Caki2 (cell line): Measurements from ENCODE around the gene SNAPC2. TPM values are rescaled to one million over a fixed set of nuclear protein-coding genes. Genes with fewer than 3 reads are reported as not detected.

ENCODE experiments used
- DNase-seq: peaks from one replicate; pipeline ENCODE4 v3.0.0-alpha.2; 2015; ENCODE audit warnings: low read depth
- in situ Hi-C: cut with HindIII; loops from 2 replicates; pipeline ENCODE4 v1.10.0; 2016; ENCODE audit warnings: low sequenced_read_pairs, low pct_unique_long_range_greater_than_20kb, mixed read lengths
- total RNA-seq: library from RNA; depleted of rRNA; stranded (reverse); fragments of >200 nt; shearing (Covaris generic); gene quantifications from 2 replicates; pipeline ENCODE4 v1.2.3, GENCODE V29; 2014; ENCODE audit warnings: low replicate concordance

The SNAPC2 gene
- total RNA-seq, 1 experiment from 2014 or later = 19.2 TPM

DNA sequence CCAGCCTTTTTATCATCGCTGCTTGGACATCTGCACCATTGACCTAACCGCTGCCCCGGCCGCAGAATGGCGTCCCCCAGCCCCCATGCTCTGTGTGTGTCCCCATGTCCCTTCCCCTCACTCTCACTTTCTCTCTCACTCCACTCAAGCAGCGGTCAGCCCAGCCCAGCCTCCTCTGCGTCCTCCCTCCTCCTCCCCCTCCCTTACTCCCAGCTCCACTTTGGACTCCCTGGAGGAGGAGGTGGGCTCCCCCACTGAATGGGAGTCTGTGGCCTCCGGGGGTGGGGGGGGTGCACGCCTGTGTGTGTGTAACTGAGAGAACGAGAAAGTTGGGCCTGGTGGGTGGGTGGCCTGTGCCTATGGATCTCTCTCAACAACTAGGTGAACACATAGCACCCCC is 14.3 kb upstream of the SNAPC2 start:
- DNase-seq = no peak
- in situ Hi-C loops = no loop called here

DNA sequence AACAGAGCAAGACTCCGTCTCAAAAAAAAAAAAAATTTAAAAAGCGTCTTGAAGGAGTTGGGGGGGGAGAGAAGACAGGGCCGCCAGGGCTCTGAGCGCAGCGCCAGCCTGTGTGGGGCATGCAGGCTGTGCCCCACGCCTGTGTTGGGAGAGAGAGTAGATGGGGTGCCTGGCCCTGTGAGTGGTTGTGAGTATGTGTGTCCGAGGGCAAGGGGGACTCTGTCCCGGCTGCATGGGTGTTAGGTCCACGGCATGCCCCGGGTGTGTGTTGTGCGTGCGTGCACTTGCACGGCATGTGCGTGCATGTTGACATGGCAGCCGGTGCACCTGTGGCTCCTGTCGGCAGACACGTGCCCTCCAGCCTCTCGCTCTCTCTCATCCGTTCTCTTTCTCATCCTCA is 13.0 kb upstream of the SNAPC2 start:
- in situ Hi-C loops = no loop called here
- no peak for DNase-seq

DNA sequence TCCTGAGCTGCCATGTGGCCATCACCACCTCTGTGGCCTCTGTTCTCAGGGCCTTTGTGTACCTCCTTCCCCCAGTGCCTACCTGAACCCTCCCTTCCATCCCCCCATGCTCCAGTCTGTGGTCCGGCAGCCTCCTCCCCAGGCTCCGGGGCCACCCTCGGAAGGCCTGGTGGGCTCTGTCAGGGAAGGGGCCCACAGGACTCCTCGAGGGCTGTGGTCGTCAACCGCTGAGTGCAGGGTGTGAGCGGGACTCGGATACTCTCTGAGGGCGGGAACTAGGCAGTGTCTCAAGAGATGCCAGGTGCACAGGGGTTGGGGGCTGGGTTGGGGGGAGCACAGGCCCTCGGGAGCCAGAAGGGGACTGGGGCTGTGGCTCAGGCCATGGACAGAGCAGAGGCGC is 12.6 kb upstream of the SNAPC2 start:
- DNase-seq = no peak
- in situ Hi-C loops = no loop called here

DNA sequence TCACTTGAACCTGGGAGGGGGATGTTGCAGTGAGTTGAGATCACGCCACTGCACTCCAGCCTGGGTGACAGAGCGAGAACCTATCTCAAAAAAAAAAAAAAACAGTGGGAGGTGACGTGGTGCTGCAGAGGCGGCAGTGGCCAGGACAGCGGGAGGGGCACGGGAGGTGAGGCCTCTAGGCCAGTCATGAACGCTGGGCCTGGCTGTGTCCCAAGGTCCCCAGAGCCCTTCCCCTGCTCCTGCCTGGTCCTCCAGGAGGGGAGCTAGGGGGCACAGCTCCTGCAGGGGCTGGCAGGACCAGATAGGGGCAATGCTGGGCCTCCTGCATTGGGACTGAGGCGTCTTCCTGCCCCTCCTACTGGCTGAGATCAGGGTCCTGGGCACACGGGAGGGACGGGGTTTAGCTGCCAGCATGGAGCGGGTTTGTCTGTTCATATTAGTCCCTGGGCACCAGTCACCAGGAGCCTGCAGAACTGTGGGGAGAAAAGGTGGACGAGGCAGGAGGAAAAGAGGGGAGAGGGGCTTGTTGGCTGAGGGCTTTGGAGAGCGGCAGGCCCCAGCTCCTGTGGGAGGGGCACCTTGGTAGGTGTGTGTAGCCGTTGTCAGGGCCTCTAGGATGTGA is 11.9 kb upstream of the SNAPC2 start:
- in situ Hi-C loops = no loop called here

DNA sequence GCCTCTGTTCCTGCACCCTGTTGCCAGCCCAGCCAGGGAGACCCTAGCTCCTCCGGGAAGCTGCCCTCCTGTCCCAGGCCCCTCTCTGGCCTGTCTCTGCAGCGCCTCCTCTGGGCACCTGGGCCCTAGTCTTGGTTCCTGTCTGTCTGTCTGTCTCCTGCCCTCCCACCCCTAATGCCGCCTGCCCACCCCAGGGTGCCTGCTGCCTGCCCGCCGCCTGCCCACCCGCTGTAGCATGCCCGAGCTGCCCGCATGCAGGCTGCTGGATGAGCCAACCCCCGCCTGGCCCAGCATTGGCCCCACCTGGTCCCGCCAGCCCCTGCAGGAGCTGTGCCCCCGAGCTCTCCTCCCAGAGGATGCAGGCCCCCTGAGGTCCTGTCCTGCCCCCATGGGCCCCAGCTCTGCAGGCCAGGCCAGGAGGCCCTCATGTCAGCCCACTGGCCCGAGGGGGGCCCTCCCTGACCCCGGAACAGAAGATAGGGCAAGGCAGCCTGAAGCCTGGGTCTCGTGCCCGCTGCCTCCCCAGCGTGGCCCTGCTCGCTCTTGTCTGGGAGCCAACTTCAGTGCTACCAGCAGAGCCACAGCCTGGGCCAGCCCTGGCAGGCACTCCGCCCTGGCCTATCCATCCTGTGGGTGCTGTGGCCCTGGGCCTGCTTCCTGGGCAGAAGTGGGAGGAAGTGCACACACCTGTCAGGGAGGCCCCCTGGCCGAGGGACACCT is 11.2 kb upstream of the SNAPC2 start:
- in situ Hi-C loops = no loop called here

More for the DNA sequence above, 11.9 kb upstream of the SNAPC2 start:
- no peak for DNase-seq

DNA sequence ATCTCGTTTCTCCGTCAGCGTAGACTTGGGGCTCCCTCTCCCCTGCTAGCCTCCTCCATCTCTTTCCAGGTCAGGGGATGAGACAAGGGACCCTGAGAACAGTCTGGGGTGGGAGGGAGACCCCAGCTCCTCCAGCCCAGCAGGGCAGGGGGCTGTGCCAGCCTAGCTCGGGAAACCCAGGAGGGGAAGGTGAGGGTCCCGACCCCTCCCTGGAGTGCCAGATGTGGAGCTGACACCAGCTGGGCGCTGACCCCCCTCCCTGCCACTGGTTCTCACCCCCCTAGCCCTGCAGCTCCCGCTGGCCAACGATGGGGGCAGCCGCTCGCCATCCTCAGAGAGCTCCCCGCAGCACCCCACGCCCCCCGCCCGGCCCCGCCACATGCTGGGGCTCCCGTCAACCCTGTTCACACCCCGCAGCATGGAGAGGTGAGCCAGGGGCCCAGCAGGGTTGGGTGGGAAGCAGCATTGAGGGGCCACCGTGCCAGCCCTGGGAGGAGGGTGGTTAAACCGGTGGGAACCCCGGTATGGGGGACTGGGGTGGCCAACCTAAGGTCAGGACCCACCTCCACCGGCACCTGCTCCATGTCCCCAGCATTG is 10.6 kb upstream of the SNAPC2 start:
- DNase-seq = no peak
- in situ Hi-C loops = no loop called here

More for the DNA sequence above, 11.2 kb upstream of the SNAPC2 start:
- no peak for DNase-seq

DNA sequence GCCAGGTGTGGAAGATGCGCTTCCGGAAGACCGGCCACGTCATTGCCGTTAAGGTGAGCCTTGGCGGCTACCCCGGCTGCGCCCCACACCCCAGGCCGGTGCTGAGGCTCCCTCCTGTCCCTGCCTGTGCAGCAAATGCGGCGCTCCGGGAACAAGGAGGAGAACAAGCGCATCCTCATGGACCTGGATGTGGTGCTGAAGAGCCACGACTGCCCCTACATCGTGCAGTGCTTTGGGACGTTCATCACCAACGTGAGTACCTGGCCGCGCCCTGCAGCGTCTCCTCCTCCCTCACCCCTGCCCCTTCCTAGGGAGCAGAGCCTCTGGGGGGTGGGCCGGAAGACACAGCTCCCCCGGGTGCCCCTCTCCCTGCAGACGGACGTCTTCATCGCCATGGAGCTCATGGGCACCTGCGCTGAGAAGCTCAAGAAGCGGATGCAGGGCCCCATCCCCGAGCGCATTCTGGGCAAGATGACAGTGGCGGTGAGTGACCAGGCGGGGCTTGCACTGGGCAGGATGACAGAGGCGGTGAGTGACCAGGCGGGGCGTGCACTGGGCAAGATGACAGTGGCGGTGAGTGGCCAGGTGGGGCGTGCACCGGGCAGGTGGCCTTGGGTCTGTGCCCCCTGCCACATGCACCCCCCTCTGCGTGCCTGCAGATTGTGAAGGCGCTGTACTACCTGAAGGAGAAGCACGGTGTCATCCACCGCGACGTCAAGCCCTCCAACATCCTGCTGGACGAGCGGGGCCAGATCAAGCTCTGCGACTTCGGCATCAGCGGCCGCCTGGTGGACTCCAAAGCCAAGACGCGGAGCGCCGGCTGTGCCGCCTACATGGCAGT is 9.6 kb upstream of the SNAPC2 start:
- DNase-seq = no peak
- in situ Hi-C loops = no loop called here

DNA sequence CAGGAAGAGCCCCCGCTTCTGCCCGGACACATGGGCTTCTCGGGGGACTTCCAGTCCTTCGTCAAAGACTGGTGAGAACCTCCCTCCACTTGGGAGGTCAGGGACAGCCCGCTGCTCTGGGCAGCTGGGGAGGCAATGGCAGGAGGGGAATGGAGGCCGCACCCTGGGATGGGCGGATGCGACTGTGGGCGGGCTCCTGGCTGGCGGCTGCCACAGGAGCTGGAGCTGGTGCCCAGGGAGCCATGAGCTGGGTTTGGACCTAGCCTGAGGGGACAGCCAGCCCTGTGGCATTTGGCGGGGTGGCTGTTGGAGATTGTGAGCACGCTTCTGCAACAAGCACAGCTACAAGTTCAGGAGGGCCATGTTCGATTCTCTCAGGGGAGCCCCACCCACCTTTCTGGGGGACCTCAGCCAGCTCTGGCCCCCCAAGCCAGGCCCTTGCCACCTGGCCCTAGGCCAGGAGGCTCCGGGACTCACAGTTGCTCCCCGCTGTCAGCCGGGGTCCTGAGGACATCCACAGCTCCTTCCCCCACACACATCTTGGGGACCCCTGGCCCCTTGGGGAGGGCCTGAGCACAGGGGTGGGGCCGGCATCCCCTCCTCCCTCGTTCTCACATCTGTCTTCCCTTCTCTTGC is 8.5 kb upstream of the SNAPC2 start:
- in situ Hi-C loops = no loop called here
- no peak for DNase-seq

DNA sequence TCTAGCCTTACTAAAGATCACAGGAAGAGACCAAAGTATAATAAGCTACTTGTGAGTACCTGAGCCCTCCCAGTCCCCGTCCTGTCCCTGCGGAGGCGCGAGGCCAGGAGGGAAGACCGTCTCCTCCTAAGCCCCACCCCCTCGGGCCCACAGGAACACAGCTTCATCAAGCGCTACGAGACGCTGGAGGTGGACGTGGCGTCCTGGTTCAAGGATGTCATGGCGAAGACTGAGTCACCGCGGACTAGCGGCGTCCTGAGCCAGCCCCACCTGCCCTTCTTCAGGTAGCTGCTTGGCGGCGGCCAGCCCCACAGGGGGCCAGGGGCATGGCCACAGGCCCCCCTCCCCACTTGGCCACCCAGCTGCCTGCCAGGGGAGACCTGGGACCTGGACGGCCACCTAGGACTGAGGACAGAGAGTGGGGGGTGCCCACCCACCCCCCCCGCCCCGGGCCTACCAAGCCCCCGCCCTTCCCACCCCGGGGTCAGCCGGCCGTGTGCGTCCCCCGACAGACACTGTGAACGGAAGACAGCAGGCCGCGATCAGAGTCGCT is 7.9 kb upstream of the SNAPC2 start:
- in situ Hi-C loops = no loop called here
- no peak for DNase-seq

DNA sequence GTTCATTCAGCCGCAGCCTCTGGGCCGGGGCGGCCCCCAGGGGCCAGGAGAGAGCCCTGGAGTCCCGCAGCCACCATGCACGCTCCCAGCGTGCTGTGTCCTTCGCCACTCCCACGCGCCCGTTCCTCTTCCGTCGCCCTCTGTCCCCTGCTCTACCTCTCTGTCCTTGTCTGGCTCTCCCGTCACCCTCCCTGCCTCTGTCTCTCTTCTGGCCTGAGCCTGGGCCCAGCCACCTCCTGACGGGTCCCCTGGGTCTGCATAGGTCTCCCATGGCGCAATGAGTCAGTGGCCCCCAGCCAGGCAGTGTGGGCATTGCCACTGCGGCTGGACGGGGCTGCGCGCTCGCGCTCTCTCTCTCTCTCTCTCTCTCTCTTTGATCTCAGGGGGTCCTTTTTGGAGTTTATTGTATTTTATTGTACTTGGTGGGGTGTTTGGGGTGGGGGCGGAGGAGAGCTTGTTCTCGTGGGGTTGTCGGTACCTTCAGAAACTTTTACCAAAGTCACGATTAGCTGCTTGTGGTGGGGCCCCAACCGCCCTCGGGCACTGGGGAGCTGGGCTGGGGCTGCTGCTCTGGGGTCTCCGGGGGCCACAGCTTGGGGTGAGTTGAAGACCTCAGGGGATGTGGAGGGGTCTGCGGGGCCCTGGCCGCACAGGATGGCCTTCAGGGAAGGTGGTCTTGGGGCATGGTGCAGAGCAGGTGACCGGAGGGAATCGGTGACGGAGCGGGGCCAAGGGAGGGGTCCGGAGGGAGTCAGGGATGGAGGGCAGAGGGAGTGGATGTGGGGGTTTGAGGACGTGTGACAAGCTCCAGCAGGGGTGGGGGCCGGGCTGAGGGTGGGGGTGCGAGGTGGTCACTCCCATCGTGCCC is 7.2 kb upstream of the SNAPC2 start:
- in situ Hi-C loops = no loop called here
- DNase-seq = no peak

DNA sequence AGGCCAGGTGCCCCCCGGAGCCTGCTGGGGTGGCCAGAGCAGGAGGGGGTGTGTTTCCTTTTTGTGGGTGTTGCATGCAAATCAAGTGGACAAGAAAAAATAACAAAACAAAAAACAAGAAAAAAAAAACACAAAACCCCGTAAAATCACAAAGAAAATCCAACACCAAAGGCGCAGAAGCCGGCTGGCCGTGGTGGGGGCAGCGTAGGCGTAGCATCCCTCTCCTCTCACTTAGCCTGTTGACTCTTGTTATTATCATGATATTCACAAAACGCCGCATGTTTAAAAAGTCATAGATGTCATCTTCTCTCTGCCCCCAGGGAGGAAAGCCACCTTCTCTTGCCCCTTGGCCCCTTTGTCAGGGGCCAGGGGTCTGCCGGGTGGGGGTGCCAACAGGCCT is 6.5 kb upstream of the SNAPC2 start:
- in situ Hi-C loops = no loop called here
- DNase-seq = no peak

DNA sequence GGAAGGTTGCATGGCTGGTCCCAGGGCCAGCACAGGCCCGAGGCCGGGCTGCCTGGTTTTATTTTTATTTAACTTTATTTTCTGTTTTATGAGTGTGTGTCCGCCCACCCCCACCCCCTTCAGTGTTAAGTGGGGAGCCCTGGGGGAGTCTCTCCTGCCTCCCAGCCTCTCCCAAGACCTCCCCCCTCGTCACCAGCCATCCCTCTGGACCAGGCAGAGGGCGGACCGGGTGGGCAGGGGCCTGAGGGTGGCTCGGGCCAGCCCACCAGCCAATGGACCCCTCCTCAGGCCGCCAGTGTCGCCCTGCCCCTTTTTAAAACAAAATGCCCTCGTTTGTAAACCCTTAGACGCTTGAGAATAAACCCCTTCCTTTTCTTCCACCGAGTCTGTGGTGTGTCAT is 6.0 kb upstream of the SNAPC2 start:
- no peak for DNase-seq
- in situ Hi-C loops = no loop called here

DNA sequence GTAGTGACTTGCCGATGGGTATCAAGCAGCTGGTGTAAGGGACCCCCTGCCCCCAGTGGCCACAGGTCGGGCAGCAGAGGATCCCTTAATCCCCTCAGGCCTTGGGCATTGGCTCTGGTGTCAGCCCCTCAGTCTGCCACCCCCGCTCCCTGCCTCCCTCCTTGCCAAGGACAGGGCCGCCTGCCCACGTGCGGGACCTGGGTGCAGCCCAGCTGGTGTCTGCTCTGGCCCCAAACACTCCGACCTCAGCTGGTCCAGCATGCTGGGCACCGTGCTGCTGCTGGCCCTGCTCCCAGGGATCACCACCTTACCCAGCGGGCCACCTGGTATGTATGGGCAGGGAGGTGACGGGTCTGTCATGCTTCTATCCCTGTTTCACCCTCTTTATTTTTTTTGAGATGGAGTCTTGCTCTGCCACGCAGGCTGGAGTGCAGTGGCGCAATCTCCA is 5.5 kb upstream of the SNAPC2 start, which contains the start of gene TGFBR3L:
Gene TGFBR3L, plus strand, starts transcription at position 233 of the 448 bp plus-strand sequence.
- DNase-seq = no peak
- in situ Hi-C loops = no loop called here

DNA sequence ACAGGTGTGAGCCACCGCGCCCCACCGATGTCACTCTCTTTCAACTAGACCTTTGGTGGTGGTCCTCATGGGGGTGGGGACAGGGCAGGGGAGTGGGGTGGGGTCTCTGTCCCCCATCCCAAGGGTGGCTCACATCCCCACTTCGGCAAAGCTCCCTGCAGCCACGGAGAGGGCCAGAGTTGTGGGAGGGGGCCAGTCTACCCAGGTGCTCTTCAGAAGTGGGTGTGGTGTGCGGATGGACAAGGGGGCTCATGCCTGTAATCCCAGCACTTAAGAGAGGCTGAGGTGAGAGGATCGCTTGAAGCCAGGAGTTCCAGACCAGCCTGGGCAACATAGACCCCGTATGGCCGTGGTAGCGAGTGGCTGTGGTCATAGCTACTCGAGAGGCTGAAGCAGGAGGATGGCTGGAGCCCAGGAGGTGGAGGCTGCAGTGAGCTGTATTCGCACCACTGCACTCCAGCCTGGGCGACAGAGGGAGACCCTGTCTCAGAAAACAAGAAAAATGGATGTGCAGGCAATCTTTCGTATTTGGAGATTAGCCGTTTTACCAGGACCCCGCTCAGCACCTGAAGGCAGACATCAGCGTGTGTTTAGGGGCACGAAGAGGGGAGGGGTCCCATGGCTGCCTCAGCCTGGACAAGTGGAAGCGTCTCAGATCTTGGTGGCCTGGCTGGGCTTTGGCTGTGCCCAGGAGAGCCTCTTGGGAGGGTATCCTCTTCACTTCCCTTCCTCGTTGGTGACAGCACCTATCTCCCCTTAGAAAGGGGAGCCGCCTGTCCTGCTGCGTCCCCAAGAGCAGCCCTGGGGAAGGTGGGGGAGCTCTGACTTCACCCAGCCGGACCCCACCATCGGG is 4.7 kb upstream of the SNAPC2 start:
- in situ Hi-C loops = no loop called here

DNA sequence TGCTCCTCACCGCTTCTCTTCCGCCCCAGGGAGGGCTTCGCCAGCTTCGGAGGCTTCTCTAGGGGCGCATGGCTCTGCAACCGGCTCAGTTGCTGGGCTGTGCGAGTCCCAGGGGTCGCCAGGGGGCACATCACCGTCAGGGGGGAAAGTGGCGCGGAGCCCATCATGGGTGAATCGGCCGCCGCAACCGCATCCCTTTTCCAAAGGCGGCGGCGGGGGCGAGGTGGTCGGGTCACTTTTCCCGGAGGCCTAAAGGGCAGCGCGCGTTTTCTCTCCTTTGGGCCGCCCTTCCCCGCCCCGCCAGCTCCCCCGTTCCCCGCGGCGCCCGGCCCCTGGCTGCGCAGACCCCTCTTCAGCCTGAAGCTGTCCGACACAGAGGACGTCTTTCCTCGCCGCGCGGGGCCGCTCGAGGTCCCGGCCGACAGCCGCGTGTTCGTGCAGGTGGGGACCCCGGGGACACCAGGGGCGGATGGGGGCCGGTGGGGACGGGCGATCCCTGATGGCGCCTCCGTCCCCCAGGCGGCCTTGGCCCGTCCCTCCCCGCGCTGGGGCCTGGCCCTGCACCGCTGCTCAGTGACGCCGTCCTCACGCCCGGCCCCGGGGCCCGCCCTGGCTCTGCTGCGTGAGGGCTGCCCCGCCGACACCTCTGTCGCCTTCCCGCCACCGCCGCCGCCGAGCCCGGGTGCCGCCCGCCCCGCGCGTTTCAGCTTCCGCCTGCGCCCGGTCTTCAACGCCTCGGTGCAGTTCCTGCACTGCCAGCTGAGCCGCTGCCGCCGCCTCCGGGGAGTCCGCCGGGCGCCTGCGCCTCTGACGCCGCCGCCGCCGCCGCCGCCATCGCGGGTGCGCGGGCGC is 3.8 kb upstream of the SNAPC2 start:
- in situ Hi-C loops = no loop called here
- no peak for DNase-seq

More for the DNA sequence above, 4.7 kb upstream of the SNAPC2 start:
- DNase-seq = no peak

DNA sequence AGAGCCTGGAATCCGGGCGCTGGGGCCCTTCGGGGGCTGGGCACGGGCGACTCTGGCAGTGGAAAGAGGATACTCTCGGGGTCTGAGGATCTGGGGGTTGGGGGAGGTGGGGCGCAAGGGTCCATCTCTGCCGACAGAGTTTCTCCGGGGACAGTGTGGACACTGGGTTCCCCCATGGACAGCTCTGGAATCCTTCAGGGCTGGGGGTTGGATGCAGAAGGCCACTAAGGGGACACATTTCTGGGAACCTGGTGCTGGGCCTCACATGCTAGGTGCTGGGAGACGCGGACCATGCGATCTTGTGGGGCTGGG is 3.2 kb upstream of the SNAPC2 start:
- in situ Hi-C loops = no loop called here
- DNase-seq = no peak
